AG04450 (cell line): ENCODE measurements around the gene MILR1. TPM values are rescaled to one million over a fixed set of nuclear protein-coding genes. Genes with fewer than 3 reads are reported as not detected.
"Not testable (repeated sequence)": the region's sequence is repeated elsewhere in the genome, so short reads cannot be mapped to it uniquely, and the experiment has no call there.

Experiments used
- CTCF ChIA-PET: fragments of 300-600, 350-600 bp; formaldehyde crosslinking; extraction: SDS; loops from one replicate; lab custom pipeline; 2022; ENCODE audit warnings: antibody characterized with exemption, inconsistent platforms; lab: Charles Lee
- POLR2A ChIA-PET: fragments of 350-600 bp; formaldehyde crosslinking; extraction: SDS; loops from one replicate; lab custom pipeline; 2021; ENCODE audit warnings: antibody characterized with exemption, inconsistent platforms; lab: Yijun Ruan, JAX
- DNase-seq: peaks from one replicate; pipeline ENCODE4 v3.0.0-alpha.2; 2011; ENCODE audit warnings: low read depth, low spot score
- H3K27ac ChIP-seq: one replicate; pipeline ENCODE4 v1.5.1; 2012; ENCODE audit warnings: low read depth, low read length, control low read depth
- H3K27me3 ChIP-seq: one replicate; pipeline ENCODE4 v1.6.0; 2012; ENCODE audit warnings: low read length; ENCODE audit not compliant: control insufficient read depth, insufficient read depth
- H3K4me3 ChIP-seq: 2 replicates; pipeline ENCODE4 v1.5.1; 2011; ENCODE audit warnings: mild to moderate bottlenecking, low read depth, low read length, control low read depth
- H3K9me3 ChIP-seq: 2 replicates; pipeline ENCODE4 v1.5.1; 2012; ENCODE audit warnings: low read length; ENCODE audit not compliant: control insufficient read depth, insufficient read depth
- CTCF ChIP-seq: IDR thresholded peaks from 2 replicates; pipeline ENCODE4 v1.5.1; 2011; ENCODE audit warnings: low read depth, low read length, control low read depth, inconsistent platforms
- polyA plus RNA-seq: library from polyadenylated mRNA; depleted of rRNA; stranded (reverse); fragments of >200 nt; gene quantifications from 2 replicates; pipeline ENCODE4 v1.2.3, GENCODE V29; 2011

MILR1 gene
- polyA plus RNA-seq, 1 experiment = 5.4 TPM

GRCh38 chr17:64457156-64457555 lies 8.2 kb downstream of the MILR1 start:
- H3K27ac ChIP-seq = no peak overlapping the region
- H3K4me3 ChIP-seq = no peak overlapping the region
- no peaks in the 10 kb centered on the region for H3K9me3 ChIP-seq
- DNase-seq = no peak
- no peaks in the 10 kb centered on the region for H3K27me3 ChIP-seq
- ChIA-PET CTCF (interaction anchor here (1.0 kb wide), 2 partner anchors 34 to 37 kb away, joined by 3 read pairs; no protein-coding TSS in a partner anchor), POLR2A (interaction anchor here (0.9 kb wide), 1 partner anchor 39 kb away, joined by 3 read pairs; the partner anchor contains the start of gene POLG2)
- no peak for TF ChIP-seq CTCF

- Histone ChIP-seq H3K4me3 (no peak overlapping the region), H3K9me3 (no peaks in the 10 kb centered on the region), H3K27ac (no peak overlapping the region), H3K27me3 (no peaks in the 10 kb centered on the region)
- CTCF ChIA-PET = no interaction called here
- DNase-seq = no peak
- TF ChIP-seq CTCF = no peak
- POLR2A ChIA-PET = interaction anchor here (0.7 kb wide), 1 partner anchor 345 kb away, joined by 3 read pairs; no protein-coding TSS in a partner anchor
Observed at GRCh38 chr17:64458756-64459155, 9.8 kb downstream of the MILR1 start.

GRCh38 chr17:64459284-64459747 lies 10.4 kb downstream of the MILR1 start:
- Histone ChIP-seq H3K27me3 (no peaks in the 10 kb centered on the region), H3K27ac (peak overlapping the region; percentile 31), H3K4me3 (no peak overlapping the region), H3K9me3 (no peaks in the 10 kb centered on the region)
- POLR2A ChIA-PET = interaction anchor here (0.7 kb wide), 1 partner anchor 345 kb away, joined by 3 read pairs; no protein-coding TSS in a partner anchor
- no peak for TF ChIP-seq CTCF
- CTCF ChIA-PET = interaction anchor here (0.6 kb wide), 1 partner anchor 386 kb away, joined by 3 read pairs; no protein-coding TSS in a partner anchor
- DNase-seq = no peak

- H3K27me3 ChIP-seq, POLR2A ChIA-PET, H3K4me3 ChIP-seq, H3K9me3 ChIP-seq, DNase-seq: not testable (repeated sequence)
- CTCF ChIA-PET = interaction anchor here (0.6 kb wide), 1 partner anchor 386 kb away, joined by 3 read pairs; no protein-coding TSS in a partner anchor
- peak overlapping the region; percentile 31 for H3K27ac ChIP-seq
Observed at GRCh38 chr17:64459818-64460217, 10.9 kb downstream of the MILR1 start.

GRCh38 chr17:64460955-64461354 lies 12.0 kb downstream of the MILR1 start:
- TF ChIP-seq CTCF = no peak
- H3K27ac ChIP-seq = no peak overlapping the region
- no peaks in the 10 kb centered on the region for H3K9me3 ChIP-seq
- no peak for DNase-seq
- H3K27me3 ChIP-seq = no peaks in the 10 kb centered on the region
- H3K4me3 ChIP-seq = no peak overlapping the region
- POLR2A ChIA-PET = no interaction called here
- CTCF ChIA-PET = no interaction called here
